Thoracic aorta (tissue), 2 donors: ENCODE results near the gene ACOT8. TPM values are rescaled to one million over a fixed set of nuclear protein-coding genes. Genes with fewer than 3 reads are reported as not detected.

Experiments
- ATAC-seq: fragments of 150-250 bp; one replicate; pipeline ENCODE4 v1.8.0; 2017; ENCODE audit warnings: low read depth; ENCODE audit not compliant: insufficient number of reproducible peaks, low FRiP score
- DNase-seq: peaks from one replicate; pipeline ENCODE4 v3.0.0-alpha.2; 2020; ENCODE audit warnings: low spot score
- H3K27ac ChIP-seq, 2 donors: fragments of 200-600 bp; sonication (generic); 1 replicate in 1 of 2; 2 replicates in 1 of 2; pipeline ENCODE4 v1.5.1; 2016; ENCODE audit warnings: mild to moderate bottlenecking in 2 of 2, moderate library complexity in 2 of 2
- H3K27me3 ChIP-seq: fragments of 200-600 bp; sonication (generic); replicated peaks from 2 replicates; pipeline ENCODE4 v1.6.0; 2016; ENCODE audit warnings: mild to moderate bottlenecking; ENCODE audit not compliant: insufficient read depth
- H3K36me3 ChIP-seq: fragments of 200-600 bp; sonication (generic); one replicate; pipeline ENCODE4 v1.5.1; 2016
- H3K4me1 ChIP-seq, 2 donors: fragments of 200-600 bp; sonication (generic); 1 replicate in 1 of 2; 2 replicates in 1 of 2; pipeline versions ENCODE4 v1.5.1 to v1.6.0; 2016; ENCODE audit warnings: low read depth in 2 of 2, mild to moderate bottlenecking in 1 of 2; ENCODE audit not compliant: control insufficient read depth in 1 of 2
- H3K4me3 ChIP-seq: fragments of 200-600 bp; sonication (generic); 2 replicates; pipeline ENCODE4 v1.5.1; 2016; ENCODE audit warnings: mild to moderate bottlenecking
- H3K9me3 ChIP-seq: fragments of 200-600 bp; sonication (generic); 2 replicates; pipeline ENCODE4 v1.5.1; 2016
- total RNA-seq, 2 donors: library from RNA; depleted of rRNA; stranded (reverse); fragments of >200 nt; gene quantifications; one replicate each; pipeline versions ENCODE4 v1.1.0 to v1.2.3, GENCODE V29; 2016
- TF ChIP-seq, protein P1 (sequence below): fragments of 200-600 bp; sonication (generic); IDR thresholded peaks from one replicate; pipeline ENCODE4 v1.5.1; 2019; ENCODE audit warnings: antibody characterized with exemption

ACOT8 gene
- total RNA-seq, 2 donors from 2014 or later, result 20.5 to 45.2 TPM

DNA sequence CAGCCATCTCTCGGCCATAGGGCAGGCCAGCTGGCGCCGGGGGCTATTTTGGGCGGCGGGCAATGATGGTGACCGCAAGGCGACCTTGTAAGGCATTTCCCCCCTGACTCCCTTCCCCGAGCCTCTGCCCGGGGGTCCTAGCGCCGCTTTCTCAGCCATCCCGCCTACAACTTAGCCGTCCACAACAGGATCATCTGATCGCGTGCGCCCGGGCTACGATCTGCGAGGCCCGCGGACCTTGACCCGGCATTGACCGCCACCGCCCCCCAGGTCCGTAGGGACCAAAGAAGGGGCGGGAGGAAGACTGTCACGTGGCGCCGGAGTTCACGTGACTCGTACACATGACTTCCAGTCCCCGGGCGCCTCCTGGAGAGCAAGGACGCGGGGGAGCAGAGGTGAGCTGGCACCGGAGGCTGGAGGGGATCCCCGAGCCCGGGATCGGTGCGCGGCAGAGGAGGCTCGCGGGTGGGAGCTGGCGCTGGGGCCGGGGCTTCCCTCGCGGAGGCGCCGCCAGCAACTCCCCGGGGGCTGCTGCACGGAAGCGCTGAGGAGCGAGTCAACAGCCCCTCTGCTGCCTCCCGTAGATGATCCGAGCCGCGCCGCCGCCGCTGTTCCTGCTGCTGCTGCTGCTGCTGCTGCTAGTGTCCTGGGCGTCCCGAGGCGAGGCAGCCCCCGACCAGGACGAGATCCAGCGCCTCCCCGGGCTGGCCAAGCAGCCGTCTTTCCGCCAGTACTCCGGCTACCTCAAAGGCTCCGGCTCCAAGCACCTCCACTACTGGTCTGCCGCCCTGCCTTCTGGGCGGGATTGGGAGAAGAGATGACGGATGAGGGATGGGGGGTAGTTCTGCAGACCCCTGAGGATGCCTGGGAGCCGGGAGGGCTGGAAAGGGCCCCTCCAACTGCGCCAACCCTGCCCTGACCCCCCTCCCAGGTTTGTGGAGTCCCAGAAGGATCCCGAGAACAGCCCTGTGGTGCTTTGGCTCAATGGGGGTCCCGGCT is 34.1 kb upstream of the ACOT8 start, which contains the start of the genes CTSA and NEURL2:
Gene CTSA (plus strand): TSS at position 351 of the 999 bp plus-strand sequence. CDS start 234 bp downstream, at position 585.
Gene NEURL2 (minus strand): TSS at position 224 of the 999 bp plus-strand sequence. CDS start 217 bp downstream, at position 7.
- TF ChIP-seq, protein P1, sequence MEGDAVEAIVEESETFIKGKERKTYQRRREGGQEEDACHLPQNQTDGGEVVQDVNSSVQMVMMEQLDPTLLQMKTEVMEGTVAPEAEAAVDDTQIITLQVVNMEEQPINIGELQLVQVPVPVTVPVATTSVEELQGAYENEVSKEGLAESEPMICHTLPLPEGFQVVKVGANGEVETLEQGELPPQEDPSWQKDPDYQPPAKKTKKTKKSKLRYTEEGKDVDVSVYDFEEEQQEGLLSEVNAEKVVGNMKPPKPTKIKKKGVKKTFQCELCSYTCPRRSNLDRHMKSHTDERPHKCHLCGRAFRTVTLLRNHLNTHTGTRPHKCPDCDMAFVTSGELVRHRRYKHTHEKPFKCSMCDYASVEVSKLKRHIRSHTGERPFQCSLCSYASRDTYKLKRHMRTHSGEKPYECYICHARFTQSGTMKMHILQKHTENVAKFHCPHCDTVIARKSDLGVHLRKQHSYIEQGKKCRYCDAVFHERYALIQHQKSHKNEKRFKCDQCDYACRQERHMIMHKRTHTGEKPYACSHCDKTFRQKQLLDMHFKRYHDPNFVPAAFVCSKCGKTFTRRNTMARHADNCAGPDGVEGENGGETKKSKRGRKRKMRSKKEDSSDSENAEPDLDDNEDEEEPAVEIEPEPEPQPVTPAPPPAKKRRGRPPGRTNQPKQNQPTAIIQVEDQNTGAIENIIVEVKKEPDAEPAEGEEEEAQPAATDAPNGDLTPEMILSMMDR, result no peak
- ATAC-seq (peak; percentile 75), DNase-seq (peak; percentile 82)
- Histone ChIP-seq H3K9me3 (no peaks in the 10 kb centered on the region), H3K27ac (peak within 1 kb of the TSS; percentile 73 to 81), H3K4me1 (peaks cover 14 to 34% of the 10 kb centered on the region in 2 donors), H3K36me3 (peaks cover 34% of the 10 kb centered on the region), H3K27me3 (no peaks in the 10 kb centered on the region), H3K4me3 (peak within 1 kb of the TSS; percentile 95)

DNA sequence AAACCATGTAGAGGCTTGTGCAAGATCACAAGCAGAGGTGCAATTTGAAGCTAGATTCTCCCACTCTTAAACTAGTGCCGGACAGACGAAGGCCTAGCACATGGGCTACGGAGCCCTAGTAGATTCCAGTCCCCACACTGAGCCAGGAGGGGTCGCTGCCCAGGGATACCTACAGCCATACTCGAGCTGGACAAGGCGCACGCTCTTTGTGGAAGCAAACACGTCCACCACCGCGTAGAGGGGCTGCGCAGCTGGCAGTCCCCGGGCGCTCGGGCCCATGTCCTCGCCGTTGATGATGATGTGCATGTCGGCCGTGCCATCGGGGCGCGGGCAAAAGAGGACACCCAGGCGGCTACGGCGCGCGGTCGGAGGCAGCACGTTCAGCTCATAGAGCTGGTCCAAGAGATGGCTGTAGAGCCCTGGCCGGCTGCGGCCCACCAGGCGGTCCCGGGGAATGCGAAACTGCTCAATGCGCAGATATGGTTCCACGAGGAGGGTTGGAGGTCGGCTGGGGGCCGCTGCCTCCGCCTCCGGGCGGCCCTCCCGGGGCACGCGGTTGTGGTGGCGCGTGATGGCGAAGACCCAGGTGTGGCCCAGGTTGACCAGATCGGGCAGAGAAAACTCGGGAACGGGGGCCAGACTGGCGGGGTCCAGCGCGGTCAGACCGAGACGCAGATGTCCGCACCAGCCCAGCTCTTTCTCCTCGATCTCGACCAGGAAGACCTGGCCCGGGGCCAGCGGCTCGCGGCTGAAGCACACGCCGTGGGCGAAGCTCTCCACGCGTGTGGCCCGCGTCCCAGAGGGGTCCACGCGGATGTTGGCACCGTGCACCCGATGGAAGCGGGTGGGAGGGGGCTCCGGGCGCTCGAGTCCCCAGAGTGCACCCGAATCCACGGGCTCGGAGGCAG is 33.1 kb upstream of the ACOT8 start:
- TF ChIP-seq, protein P1, result peak; percentile 57
- peak; percentile 30 for ATAC-seq
- DNase-seq, result peak; percentile 63
- Histone ChIP-seq H3K9me3 (no peaks in the 10 kb centered on the region), H3K27ac (peak overlapping the region; percentile 73 to 81), H3K36me3 (peaks cover 26% of the 10 kb centered on the region), H3K27me3 (no peaks in the 10 kb centered on the region), H3K4me1 (peaks cover 14 to 34% of the 10 kb centered on the region in 2 donors), H3K4me3 (peak overlapping the region; percentile 95)

DNA sequence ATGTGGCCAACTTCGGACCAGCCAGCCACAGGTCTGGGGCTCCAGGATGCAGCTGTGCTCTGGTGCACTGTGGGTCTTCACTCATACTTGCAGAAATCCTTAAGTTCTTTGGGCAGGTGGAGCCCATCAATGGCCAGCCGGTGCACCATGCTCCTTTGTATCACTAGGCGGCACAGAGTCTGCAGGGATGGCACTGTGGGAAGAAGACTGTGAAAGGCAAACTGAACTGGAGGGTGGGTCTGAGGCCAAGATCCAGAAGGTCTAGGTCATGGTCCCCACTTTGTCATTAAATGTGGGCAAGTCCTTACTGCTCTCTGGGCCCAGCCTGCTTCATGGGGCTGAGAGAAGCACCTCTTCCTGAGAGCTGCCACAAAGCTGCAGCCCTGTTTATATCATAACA is 31.5 kb upstream of the ACOT8 start:
- ATAC-seq, result no peak

GRCh38 chr20:45887346-45887715 is 30.1 kb upstream of the ACOT8 start, which contains the start of gene SPATA25:
Gene SPATA25 (minus strand): TSS chr20:45887622. CDS start chr20:45887590, 32 bp downstream.
- Histone ChIP-seq H3K27me3 (no peaks in the 10 kb centered on the region), H3K36me3 (peaks cover 19% of the 10 kb centered on the region), H3K27ac (no peak within 1 kb of the TSS), H3K4me1 (peaks cover 19 to 27% of the 10 kb centered on the region in 2 donors), H3K4me3 (no peak within 1 kb of the TSS), H3K9me3 (no peaks in the 10 kb centered on the region)
- DNase-seq, result no peak
- no peak for ATAC-seq
- TF ChIP-seq, protein P1, result no peak

More for the DNA sequence above, 31.5 kb upstream of the ACOT8 start:
- no peaks in the 10 kb centered on the region for H3K27me3 ChIP-seq
- H3K27ac ChIP-seq, result no peak overlapping the region
- peaks cover 15% of the 10 kb centered on the region for H3K36me3 ChIP-seq
- H3K4me3 ChIP-seq, result no peak overlapping the region
- no peaks in the 10 kb centered on the region for H3K9me3 ChIP-seq
- no peak for DNase-seq
- TF ChIP-seq, protein P1, result no peak
- H3K4me1 ChIP-seq, result peaks cover 20 to 34% of the 10 kb centered on the region in 2 donors
